NOMO-1 treated with DMSO at 0.1 percent for 48 hours (cell line): ENCODE data around the gene PARP8.

ENCODE experiments used
- DNase-seq: peaks from one replicate; lab custom pipeline; 2025; ENCODE audit not compliant: unreplicated experiment; lab: John Stamatoyannopoulos, UW

PARP8 gene

GRCh38 chr5:50887889-50888633, 221.6 kb downstream of the PARP8 start:
- no peak for DNase-seq

GRCh38 chr5:50888751-50889150, 222.3 kb downstream of the PARP8 start:
- no peak for DNase-seq

GRCh38 chr5:50889790-50890189, 223.4 kb downstream of the PARP8 start:
- no peak for DNase-seq
